GM23338 (cell line): ENCODE results near the gene GPR176. TPM values are rescaled to one million over a fixed set of nuclear protein-coding genes. Genes with fewer than 3 reads are reported as not detected.

Source experiments
- ATAC-seq: fragments of 200-7000 bp; cut with Tn5 transposase; 3 replicates; pipeline ENCODE4 v1.9.1; 2020
- DNase-seq: peaks from one replicate; pipeline ENCODE4 v3.0.0-alpha.2; 2015; ENCODE audit warnings: low spot score
- H2AFZ ChIP-seq: fragments of 200-600 bp; sonication (generic); 2 replicates; pipeline ENCODE4 v1.8.0; 2016; ENCODE audit warnings: antibody characterized with exemption, mild to moderate bottlenecking, moderate library complexity
- H3F3A ChIP-seq: fragments of 200-600 bp; sonication (generic); replicated peaks from 2 replicates; pipeline ENCODE4 v1.8.0; 2017; ENCODE audit warnings: antibody characterized with exemption, mixed run types, low read depth
- H3K27ac ChIP-seq: fragments of 200-600 bp; sonication (generic); 2 replicates; pipeline ENCODE4 v1.6.1; 2016; ENCODE audit warnings: low read depth
- H3K27me3 ChIP-seq: fragments of 200-600 bp; sonication (generic); 2 replicates; pipeline ENCODE4 v1.8.0; 2016; ENCODE audit warnings: mild to moderate bottlenecking, mixed run types, moderate library complexity; ENCODE audit not compliant: insufficient read depth
- H3K36me3 ChIP-seq: fragments of 200-600 bp; sonication (generic); 2 replicates; pipeline ENCODE4 v1.8.0; 2016; ENCODE audit warnings: mild to moderate bottlenecking; ENCODE audit not compliant: insufficient read depth
- H3K4me1 ChIP-seq: fragments of 200-600 bp; sonication (generic); 2 replicates; pipeline ENCODE4 v1.8.0; 2016; ENCODE audit warnings: mild to moderate bottlenecking, moderate library complexity; ENCODE audit not compliant: insufficient read depth
- H3K4me2 ChIP-seq: fragments of 200-600 bp; sonication (generic); 2 replicates; pipeline ENCODE4 v1.7.1; 2017; ENCODE audit warnings: mixed run types
- H3K4me3 ChIP-seq: fragments of 200-600 bp; sonication (generic); 2 replicates; pipeline ENCODE4 v1.6.1; 2016; ENCODE audit warnings: mixed run types
- H3K79me2 ChIP-seq: fragments of 200-600 bp; sonication (generic); replicated peaks from 2 replicates; pipeline ENCODE4 v1.8.0; 2017; ENCODE audit warnings: mild to moderate bottlenecking; ENCODE audit not compliant: insufficient read depth
- H3K9me2 ChIP-seq: fragments of 200-600 bp; sonication (generic); 2 replicates; pipeline ENCODE4 v1.8.0; 2017; ENCODE audit not compliant: insufficient read depth
- H4K20me1 ChIP-seq: fragments of 200-600 bp; sonication (generic); replicated peaks from 2 replicates; pipeline ENCODE4 v1.8.0; 2017; ENCODE audit warnings: mild to moderate bottlenecking; ENCODE audit not compliant: insufficient read depth
- H3K27ac Mint-ChIP-seq: 2 replicates; pipeline ENCODE4 v1.8.0; 2020; ENCODE audit warnings: inconsistent platforms, mild to moderate bottlenecking, moderate library complexity, mixed read lengths
- H3K27me3 Mint-ChIP-seq: 3 replicates; pipeline ENCODE4 v1.8.0; 2022; ENCODE audit warnings: low read depth, mild to moderate bottlenecking, moderate library complexity, mixed read lengths, inconsistent platforms; ENCODE audit not compliant: insufficient read depth, poor library complexity
- H3K36me3 Mint-ChIP-seq: 3 replicates; pipeline ENCODE4 v1.8.0; 2021; ENCODE audit warnings: low read depth, mild to moderate bottlenecking, inconsistent platforms, moderate library complexity, mixed read lengths
- H3K4me1 Mint-ChIP-seq: 3 replicates; pipeline ENCODE4 v1.8.0; 2020; ENCODE audit warnings: mild to moderate bottlenecking, inconsistent platforms, mixed read lengths
- H3K4me3 Mint-ChIP-seq: 3 replicates; pipeline ENCODE4 v1.8.0; 2021; ENCODE audit warnings: moderate library complexity, mild to moderate bottlenecking, inconsistent platforms, mixed read lengths
- H3K9me3 Mint-ChIP-seq: 3 replicates; pipeline ENCODE4 v1.8.0; 2020; ENCODE audit warnings: moderate library complexity, mild to moderate bottlenecking, inconsistent platforms, mixed read lengths
- CREB1 ChIP-seq: fragments of 250-450 bp; sonication (Bioruptor Pico); IDR thresholded peaks from 2 replicates; pipeline ENCODE4 v1.5.0; 2020; ENCODE audit warnings: low read depth, mild to moderate bottlenecking, moderate library complexity
- ETS1 ChIP-seq: IDR thresholded peaks from 2 replicates; pipeline ENCODE4 v1.6.1; 2016; ENCODE audit warnings: antibody characterized with exemption
- EZH2 ChIP-seq: fragments of 200-600 bp; sonication (generic); IDR thresholded peaks from one replicate; pipeline ENCODE4 v1.8.0; 2017; ENCODE audit warnings: antibody characterized with exemption, mild to moderate bottlenecking, low read depth; ENCODE audit not compliant: unreplicated experiment
- EZH2phosphoT487 ChIP-seq: fragments of 200-600 bp; sonication (generic); IDR thresholded peaks from one replicate; pipeline ENCODE4 v1.8.1; 2018; ENCODE audit warnings: antibody characterized with exemption; ENCODE audit not compliant: unreplicated experiment
- JUNB ChIP-seq: IDR thresholded peaks from one replicate; pipeline ENCODE4 v1.6.1; 2016; ENCODE audit warnings: antibody characterized with exemption; ENCODE audit not compliant: unreplicated experiment
- NANOG ChIP-seq: IDR thresholded peaks from 2 replicates; pipeline ENCODE4 v1.6.1; 2016; ENCODE audit warnings: antibody characterized with exemption, borderline replicate concordance
- POLR2AphosphoS5 ChIP-seq: IDR thresholded peaks from 2 replicates; pipeline ENCODE4 v1.6.1; 2016; ENCODE audit warnings: antibody characterized with exemption, low read depth
- REST ChIP-seq: IDR thresholded peaks from one replicate; pipeline ENCODE4 v1.6.1; 2018; ENCODE audit warnings: antibody characterized with exemption; ENCODE audit not compliant: unreplicated experiment
- STAT1 ChIP-seq: IDR thresholded peaks from one replicate; pipeline ENCODE4 v1.6.1; 2016; ENCODE audit warnings: antibody characterized with exemption; ENCODE audit not compliant: unreplicated experiment
- ZNF114 ChIP-seq: fragments of 250-450 bp; sonication (Bioruptor Pico); IDR thresholded peaks from 2 replicates; pipeline ENCODE4 v1.5.0; 2020; ENCODE audit warnings: mild to moderate bottlenecking, moderate library complexity
- ZNF331 ChIP-seq: fragments of 250-450 bp; sonication (Bioruptor Pico); IDR thresholded peaks from 2 replicates; pipeline ENCODE4 v1.5.0; 2020; ENCODE audit warnings: low read depth, mild to moderate bottlenecking, moderate library complexity
- ZNF462 ChIP-seq: fragments of 250-450 bp; sonication (Bioruptor Pico); IDR thresholded peaks from 2 replicates; pipeline ENCODE4 v1.5.0; 2020; ENCODE audit warnings: mild to moderate bottlenecking, moderate library complexity
- polyA plus RNA-seq: library from polyadenylated mRNA; unstranded; fragments of >200 nt; fragmentation: Nextera tagmentation; extraction: Ambion mirVana; gene quantifications from 2 replicates; pipeline ENCODE4 v1.2.1, GENCODE V29; 2016
- total RNA-seq: library from RNA; depleted of rRNA; stranded (reverse); fragments of >200 nt; shearing (Covaris generic); gene quantifications from 2 replicates; pipeline ENCODE4 v1.2.3, GENCODE V29; 2014

The GPR176 gene
- total and polyA plus RNA-seq, 2 experiments from 2014 or later, result 60.0 to 248 TPM

- no peak for TF ChIP-seq ZNF462 (CRISPR knock-in tag)
- TF ChIP-seq ZNF331, result no peak
- no peak for TF ChIP-seq STAT1
- no peak for TF ChIP-seq JUNB
- no peak for TF ChIP-seq ZNF114 (CRISPR knock-in tag)
- no peak for TF ChIP-seq NANOG
These were observed 127.8 kb downstream of the GPR176 start (continued) for GRCh38 chr15:39792025-39792843.

- peaks cover 69% of the 10 kb centered on the region for H3K4me1 Mint-ChIP-seq
- Histone ChIP-seq H3K79me2 (peaks cover 8% of the 10 kb centered on the region), H3K4me1 (peaks cover 57% of the 10 kb centered on the region), H4K20me1 (no peaks in the 10 kb centered on the region), H3K27ac (no peak overlapping the region), H3K4me2 (no peak overlapping the region), H2AFZ (no peak overlapping the region), H3K36me3 (no peaks in the 10 kb centered on the region), H3K27me3 (no peaks in the 10 kb centered on the region), H3F3A (no peaks in the 10 kb centered on the region; the same call in 1 of the 2 replicates), H3K9me2 (no peaks in the 10 kb centered on the region), H3K4me3 (no peak overlapping the region)
- H3K27me3 Mint-ChIP-seq, result peaks cover 2% of the 10 kb centered on the region
- H3K4me3 Mint-ChIP-seq, result no peak overlapping the region
- H3K27ac Mint-ChIP-seq, result peak overlapping the region; percentile 41; the same call in 1 of the 2 replicates
- no peaks in the 10 kb centered on the region for H3K36me3 Mint-ChIP-seq
- ATAC-seq (no peak), DNase-seq (no peak)
- H3K9me3 Mint-ChIP-seq, result no peaks in the 10 kb centered on the region; the same call in 2 of the 3 replicates
- TF ChIP-seq REST (no peak), JUNB (no peak), EZH2 (no peak), ZNF331 (no peak), ETS1 (no peak), ZNF114 (CRISPR knock-in tag) (no peak), STAT1 (no peak), NANOG (no peak), EZH2phosphoT487 (no peak), CREB1 (no peak), POLR2AphosphoS5 (no peak)
These were observed 130.3 kb downstream of the GPR176 start for GRCh38 chr15:39789736-39790135.
